Uterus (tissue), 2 donors: ENCODE results near the gene TLCD1.

Experiments
- POLR2A ChIP-seq, 2 donors: fragments of 450-650 bp; IDR thresholded peaks; one replicate each; pipeline ENCODE4 v1.6.1; 2016; ENCODE audit warnings: antibody characterized with exemption in 2 of 2, mild to moderate bottlenecking in 1 of 2, moderate library complexity in 1 of 2
- TF ChIP-seq, protein P1 (sequence below), 4 experiments: fragments of 200-600 bp in 2 of 4; fragments of 450-650 bp in 2 of 4; sonication (generic) in 2 of 4; IDR thresholded peaks; one replicate each; pipeline ENCODE4 v1.5.1; 2016 to 2019; ENCODE audit warnings: antibody characterized with exemption in 4 of 4, mild to moderate bottlenecking in 2 of 4, moderate library complexity in 1 of 4

DNA sequence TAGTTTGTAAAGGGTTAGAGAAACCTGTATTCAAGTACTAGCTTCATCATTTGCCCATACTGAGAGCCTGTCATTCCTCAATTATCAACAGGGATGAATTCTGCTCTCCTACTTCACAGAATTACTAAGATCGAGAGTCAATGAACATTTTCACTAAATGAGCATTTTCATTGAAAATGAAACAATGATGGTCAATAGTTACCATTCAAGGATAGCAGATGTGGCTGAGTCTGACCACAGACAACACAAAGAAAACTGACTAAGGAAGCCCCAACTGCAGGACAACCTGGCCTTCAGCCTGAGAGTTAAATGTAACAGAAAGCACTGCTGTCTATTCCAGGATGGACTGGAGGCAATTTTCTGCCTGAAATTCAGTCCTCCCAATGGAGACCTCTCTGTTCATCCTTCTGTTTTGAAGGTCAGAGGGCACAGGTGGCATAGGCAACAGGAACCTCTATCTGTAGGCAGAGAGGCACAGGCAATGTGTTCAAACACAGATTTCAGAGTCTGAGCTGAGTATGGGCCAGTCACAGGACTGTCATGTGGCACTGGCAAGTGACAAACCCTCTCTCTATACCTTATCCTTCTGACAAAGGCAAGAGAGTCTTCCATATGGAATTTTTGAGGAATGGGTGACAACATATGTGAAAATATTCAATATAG is 37.2 kb upstream of the TLCD1 start:
- TF ChIP-seq, protein P1, sequence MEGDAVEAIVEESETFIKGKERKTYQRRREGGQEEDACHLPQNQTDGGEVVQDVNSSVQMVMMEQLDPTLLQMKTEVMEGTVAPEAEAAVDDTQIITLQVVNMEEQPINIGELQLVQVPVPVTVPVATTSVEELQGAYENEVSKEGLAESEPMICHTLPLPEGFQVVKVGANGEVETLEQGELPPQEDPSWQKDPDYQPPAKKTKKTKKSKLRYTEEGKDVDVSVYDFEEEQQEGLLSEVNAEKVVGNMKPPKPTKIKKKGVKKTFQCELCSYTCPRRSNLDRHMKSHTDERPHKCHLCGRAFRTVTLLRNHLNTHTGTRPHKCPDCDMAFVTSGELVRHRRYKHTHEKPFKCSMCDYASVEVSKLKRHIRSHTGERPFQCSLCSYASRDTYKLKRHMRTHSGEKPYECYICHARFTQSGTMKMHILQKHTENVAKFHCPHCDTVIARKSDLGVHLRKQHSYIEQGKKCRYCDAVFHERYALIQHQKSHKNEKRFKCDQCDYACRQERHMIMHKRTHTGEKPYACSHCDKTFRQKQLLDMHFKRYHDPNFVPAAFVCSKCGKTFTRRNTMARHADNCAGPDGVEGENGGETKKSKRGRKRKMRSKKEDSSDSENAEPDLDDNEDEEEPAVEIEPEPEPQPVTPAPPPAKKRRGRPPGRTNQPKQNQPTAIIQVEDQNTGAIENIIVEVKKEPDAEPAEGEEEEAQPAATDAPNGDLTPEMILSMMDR (IDR thresholded peaks at IDR 0.05): no peak
- TF ChIP-seq POLR2A (IDR thresholded peaks at IDR 0.05): no peak
